Measurements from ENCODE around the gene ZNF609.

DNA sequence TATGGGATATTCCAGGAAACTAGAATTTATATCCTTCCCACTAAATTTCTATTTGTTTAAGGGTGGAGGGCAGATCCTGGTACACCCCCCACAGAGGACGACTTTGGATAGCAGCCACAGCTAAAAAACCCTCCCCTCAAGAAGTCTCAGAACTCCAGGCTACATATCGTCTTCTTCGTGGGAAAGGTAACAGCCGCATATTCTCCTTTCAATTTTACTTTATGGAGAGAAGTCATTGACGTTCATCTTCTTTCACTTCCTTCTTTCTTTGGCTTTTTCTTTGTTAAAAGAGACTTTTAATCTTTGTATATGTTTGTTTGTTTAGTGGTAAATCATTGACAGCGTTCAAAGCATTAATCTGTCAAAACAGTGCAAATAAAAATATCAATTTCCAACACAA lies 36.4 kb upstream of the ZNF609 start:
- TF ChIP-seq RAD21 (conservative IDR thresholded peaks at IDR 0.05 in 1 of 2, IDR thresholded peaks at IDR 0.05 in 1 of 2) (no peak), POLR2AphosphoS2 (conservative IDR thresholded peaks at IDR 0.05; ENCODE audit: low read length) (no peak)
- TF ChIP-seq, protein P1, sequence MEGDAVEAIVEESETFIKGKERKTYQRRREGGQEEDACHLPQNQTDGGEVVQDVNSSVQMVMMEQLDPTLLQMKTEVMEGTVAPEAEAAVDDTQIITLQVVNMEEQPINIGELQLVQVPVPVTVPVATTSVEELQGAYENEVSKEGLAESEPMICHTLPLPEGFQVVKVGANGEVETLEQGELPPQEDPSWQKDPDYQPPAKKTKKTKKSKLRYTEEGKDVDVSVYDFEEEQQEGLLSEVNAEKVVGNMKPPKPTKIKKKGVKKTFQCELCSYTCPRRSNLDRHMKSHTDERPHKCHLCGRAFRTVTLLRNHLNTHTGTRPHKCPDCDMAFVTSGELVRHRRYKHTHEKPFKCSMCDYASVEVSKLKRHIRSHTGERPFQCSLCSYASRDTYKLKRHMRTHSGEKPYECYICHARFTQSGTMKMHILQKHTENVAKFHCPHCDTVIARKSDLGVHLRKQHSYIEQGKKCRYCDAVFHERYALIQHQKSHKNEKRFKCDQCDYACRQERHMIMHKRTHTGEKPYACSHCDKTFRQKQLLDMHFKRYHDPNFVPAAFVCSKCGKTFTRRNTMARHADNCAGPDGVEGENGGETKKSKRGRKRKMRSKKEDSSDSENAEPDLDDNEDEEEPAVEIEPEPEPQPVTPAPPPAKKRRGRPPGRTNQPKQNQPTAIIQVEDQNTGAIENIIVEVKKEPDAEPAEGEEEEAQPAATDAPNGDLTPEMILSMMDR (IDR thresholded peaks at IDR 0.05): no peak

All from A549 (cell line).